Measurements from ENCODE around the gene LRBA. TPM values are rescaled to one million over a fixed set of nuclear protein-coding genes. Genes with fewer than 3 reads are reported as not detected.

Gene LRBA
- total RNA-seq, 2 donors from 2014 or later = 76.3 to 86.9 TPM

DNA sequence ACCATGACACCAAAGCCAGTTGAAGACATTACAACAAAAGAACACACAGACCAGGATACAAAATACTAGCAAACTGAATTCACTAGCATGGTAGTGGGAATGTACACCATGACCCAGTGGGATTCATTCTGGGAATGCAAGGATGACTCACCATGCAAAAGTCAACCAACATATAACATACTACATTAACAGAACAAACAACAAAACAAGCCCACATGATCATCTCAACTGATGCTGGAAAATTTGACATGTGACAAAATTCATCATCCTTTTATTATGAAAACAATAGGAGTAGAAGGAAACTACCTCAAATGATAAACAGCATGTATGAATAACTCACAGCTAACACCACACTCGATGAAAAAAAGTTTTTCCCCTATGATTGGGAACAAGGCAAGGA is 746.6 kb downstream of the LRBA start:
- Mint-ChIP-seq H3K4me1 (peaks cover 6% of the 10 kb centered on the region), H3K36me3 (ENCODE audit: low read depth) (peaks cover 15% of the 10 kb centered on the region), H3K27ac (no peak overlapping the region), H3K4me3 (no peak overlapping the region), H3K27me3 (no peaks in the 10 kb centered on the region)
- DNase-seq = no peak
- H3K9me3 ChIP-seq (ENCODE audit: control insufficient read depth, low read length, poor library complexity, severe bottlenecking) = no peaks in the 10 kb centered on the region
- no peak for ATAC-seq

DNA sequence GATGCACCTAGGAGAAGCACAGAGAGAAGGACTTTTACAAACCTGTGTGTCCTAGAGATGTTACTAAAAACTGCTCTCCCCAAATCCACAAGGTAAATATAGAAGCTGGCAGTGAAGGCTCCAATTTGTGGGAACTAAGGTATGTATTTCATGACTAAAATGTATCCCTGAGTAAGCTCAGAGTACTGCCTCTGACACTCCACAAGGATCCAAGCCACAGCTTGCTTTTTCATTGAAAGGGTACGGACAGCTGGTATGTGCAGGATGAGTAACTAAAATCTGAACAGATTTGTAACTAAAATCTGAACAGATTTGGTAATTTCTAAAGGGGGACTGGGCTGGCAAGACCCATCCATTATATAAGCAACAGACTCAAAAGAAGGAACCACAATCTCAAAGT is 749.3 kb downstream of the LRBA start:
- Mint-ChIP-seq H3K27me3 (no peaks in the 10 kb centered on the region), H3K27ac (no peak overlapping the region), H3K36me3 (ENCODE audit: low read depth) (peaks cover 15% of the 10 kb centered on the region), H3K4me1 (peaks cover 11% of the 10 kb centered on the region), H3K4me3 (no peak overlapping the region)
- ATAC-seq (no peak), DNase-seq (no peak)
- H3K9me3 ChIP-seq (ENCODE audit: control insufficient read depth, low read length, poor library complexity, severe bottlenecking) = no peaks in the 10 kb centered on the region

DNA sequence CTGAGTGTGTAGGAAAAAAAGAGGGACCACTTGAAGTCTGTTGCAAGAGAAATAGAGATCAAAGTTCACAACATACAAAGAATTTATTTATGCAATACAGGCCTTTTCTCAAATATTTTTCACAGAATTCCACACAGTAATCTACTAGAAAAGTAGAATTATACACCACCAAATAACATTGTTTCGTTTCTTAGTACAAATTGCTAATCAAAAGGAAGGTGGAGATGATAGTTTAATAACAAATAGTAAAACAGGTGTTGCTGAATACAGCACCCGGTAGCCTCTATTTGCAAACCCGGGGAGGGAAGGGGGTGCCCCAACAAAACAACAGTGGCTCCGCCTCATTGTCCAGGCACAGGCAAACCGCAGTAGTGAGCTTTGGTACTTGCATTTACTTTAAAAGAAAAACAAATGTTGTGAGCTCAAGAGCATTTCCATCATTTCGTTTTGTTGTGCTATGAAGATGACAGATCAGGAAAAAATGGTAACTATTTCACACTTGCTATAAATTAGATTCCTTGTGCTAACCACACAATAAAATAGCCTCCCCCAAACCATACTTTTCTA is 750.4 kb downstream of the LRBA start:
- Mint-ChIP-seq H3K4me3 (no peak overlapping the region), H3K4me1 (peaks cover 11% of the 10 kb centered on the region), H3K27me3 (no peaks in the 10 kb centered on the region), H3K27ac (no peak overlapping the region), H3K36me3 (ENCODE audit: low read depth) (peaks cover 12% of the 10 kb centered on the region)
- H3K9me3 ChIP-seq (ENCODE audit: control insufficient read depth, low read length, poor library complexity, severe bottlenecking) = no peaks in the 10 kb centered on the region
- ATAC-seq (no peak), DNase-seq (no peak)

DNA sequence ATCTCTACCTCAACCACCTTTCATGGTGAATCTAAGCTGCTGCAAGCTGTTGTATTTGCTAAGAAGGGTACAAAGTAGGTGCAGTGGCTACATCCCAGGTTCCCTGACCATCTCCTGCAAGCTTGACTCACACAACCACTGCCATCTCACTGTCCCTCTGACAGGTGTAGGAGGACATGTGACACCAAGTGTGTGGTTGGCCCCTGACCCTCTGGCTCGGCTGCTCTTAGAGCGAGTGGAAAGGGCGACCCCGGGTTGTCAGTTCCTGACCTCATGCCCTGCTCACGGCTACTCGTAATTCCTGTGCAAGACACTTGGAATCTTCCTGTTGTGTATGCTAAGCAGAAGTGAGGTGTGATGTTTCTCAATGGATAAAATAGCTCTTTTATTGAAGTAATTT is 752.5 kb downstream of the LRBA start:
- no peak overlapping the region for H3K27ac Mint-ChIP-seq
- no peaks in the 10 kb centered on the region for H3K27me3 Mint-ChIP-seq
- ATAC-seq = no peak

DNA sequence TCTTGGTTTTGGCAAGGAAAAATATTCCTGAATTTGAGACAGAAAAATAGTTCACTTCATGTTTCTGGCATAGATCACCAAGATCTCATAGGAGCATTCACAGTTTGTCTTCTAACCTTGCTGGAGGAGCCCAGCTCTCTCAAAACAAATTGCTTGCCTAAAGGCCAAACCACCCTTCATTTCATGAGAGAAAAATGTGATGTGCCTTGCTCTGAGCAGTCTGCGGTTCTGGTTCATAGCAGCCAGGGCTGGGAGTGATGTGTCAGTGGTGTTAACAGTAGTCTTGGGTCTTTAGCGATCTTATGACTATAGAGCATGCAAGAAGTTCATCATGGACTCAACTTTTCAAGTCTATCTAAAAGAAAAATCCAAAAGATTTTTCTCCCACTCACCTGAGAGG is 753.5 kb downstream of the LRBA start:
- Mint-ChIP-seq H3K27me3 (no peaks in the 10 kb centered on the region), H3K4me3 (no peak overlapping the region), H3K4me1 (peaks cover 11% of the 10 kb centered on the region), H3K36me3 (ENCODE audit: low read depth) (peaks cover 6% of the 10 kb centered on the region), H3K27ac (peak overlapping the region; percentile 2)
- ATAC-seq (no peak), DNase-seq (no peak)
- H3K9me3 ChIP-seq (ENCODE audit: control insufficient read depth, low read length, poor library complexity, severe bottlenecking) = no peaks in the 10 kb centered on the region

More for the DNA sequence above, 752.5 kb downstream of the LRBA start:
- no peaks in the 10 kb centered on the region for H3K9me3 ChIP-seq (ENCODE audit: control insufficient read depth, low read length, poor library complexity, severe bottlenecking)
- no peak for DNase-seq
- peaks cover 11% of the 10 kb centered on the region for H3K4me1 Mint-ChIP-seq
- peaks cover 9% of the 10 kb centered on the region for H3K36me3 Mint-ChIP-seq (ENCODE audit: low read depth)
- H3K4me3 Mint-ChIP-seq = no peak overlapping the region

DNA sequence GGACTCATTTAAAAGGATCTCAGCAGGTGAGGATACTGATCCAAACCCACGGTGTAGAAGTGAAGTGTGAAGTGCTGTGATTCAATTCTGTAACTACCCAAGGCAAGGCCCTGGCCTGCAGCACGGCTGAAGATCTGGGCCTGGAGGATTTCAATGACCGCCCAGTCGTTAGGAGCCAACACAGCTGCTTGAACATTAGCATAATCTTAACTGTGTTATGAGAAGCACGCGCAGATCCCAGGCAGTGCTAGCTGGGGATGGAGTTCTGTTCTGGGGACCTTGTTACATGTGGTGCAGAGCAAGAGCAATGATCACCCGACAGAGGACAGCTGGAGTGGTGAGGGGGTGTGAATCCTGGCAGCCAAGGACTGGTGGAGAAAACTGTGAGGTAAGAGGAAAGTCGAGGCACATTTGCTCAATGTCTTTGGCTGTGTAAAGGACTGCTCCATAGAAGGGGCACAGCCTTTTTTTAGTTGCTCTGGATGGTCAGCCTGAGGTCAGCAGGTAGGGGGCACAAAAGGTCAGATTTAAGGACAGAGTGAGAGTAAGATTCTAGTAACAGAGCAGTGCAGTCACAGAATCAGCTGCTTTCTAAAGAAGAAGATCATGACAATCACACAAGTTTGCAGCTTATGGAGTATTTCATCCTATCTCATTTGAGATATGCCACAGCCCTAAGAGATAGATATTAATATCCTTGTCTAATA is 755.1 kb downstream of the LRBA start:
- H3K9me3 ChIP-seq (ENCODE audit: control insufficient read depth, low read length, poor library complexity, severe bottlenecking) = no peaks in the 10 kb centered on the region
- ATAC-seq (no peak), DNase-seq (no peak)
- Mint-ChIP-seq H3K27me3 (no peaks in the 10 kb centered on the region), H3K4me3 (no peak overlapping the region), H3K36me3 (ENCODE audit: low read depth) (peaks cover 3% of the 10 kb centered on the region), H3K4me1 (peaks cover 8% of the 10 kb centered on the region), H3K27ac (peak overlapping the region; percentile 39)

DNA sequence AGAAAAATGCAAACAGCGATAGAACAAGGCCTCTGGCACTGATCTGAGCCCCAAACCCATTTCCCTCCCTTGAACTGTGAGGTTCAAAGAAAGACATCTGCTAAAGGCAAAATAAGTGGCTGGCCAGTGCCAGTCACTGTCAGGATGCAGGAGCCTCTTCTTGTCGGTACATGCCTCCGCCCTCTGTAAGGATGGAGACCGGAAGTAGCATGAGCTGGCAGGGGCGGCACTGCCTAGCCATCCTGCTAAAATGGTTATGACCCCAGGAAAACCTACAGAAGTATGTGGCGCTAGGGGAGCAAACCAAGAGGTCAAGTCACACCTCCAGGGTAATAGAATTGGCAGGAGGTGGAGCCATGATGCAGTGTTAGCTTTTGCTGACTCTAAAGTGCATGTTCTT is 756.5 kb downstream of the LRBA start:
- Mint-ChIP-seq H3K27me3 (no peaks in the 10 kb centered on the region), H3K4me1 (peaks cover 8% of the 10 kb centered on the region), H3K27ac (no peak overlapping the region), H3K4me3 (no peak overlapping the region), H3K36me3 (ENCODE audit: low read depth) (peaks cover 3% of the 10 kb centered on the region)
- H3K9me3 ChIP-seq (ENCODE audit: control insufficient read depth, low read length, poor library complexity, severe bottlenecking) = no peaks in the 10 kb centered on the region
- ATAC-seq (no peak), DNase-seq (no peak)

DNA sequence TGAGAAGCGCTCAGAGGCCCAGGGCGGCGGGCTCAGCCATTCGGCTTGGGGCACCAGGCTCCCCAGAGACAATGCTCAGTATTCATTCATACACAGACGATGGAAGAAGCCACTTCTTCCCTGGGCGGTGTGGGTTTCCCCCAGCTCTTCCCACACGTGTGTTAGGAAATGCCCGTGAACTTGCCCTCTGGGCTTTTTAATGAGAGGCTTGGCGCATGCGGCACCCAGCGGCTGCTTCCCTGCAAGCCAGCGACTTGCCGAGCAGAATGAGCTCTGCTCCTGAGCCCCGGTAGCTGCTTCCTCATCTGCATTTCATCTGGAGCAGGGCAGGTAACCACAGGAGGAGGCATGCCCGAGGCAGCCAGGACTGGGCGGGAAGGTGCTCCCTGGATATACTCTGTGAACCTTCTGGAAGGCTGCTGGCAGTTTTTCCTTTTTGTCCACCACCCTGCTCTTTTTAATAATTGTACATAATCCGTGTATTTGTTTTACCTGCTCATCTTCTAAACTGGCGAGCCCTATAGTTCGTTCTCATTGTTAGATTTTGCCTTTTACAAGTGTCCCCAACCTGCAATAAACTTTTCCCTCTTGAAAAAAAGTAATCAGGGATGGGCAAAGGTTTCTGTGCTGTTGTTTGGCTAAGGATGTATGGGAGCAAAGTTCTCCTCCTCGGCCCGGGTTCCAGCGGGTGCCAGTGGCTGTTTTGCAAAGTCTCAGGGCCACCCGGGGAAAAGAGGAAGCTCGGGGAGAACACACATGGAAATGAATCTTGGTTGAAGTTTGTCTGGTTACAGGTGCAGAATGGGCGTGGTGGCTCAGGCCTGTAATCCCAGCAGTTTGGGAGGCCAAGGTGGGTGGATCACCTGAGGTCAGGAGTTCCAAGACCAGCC is 758.0 kb downstream of the LRBA start:
- H3K9me3 ChIP-seq (ENCODE audit: control insufficient read depth, low read length, poor library complexity, severe bottlenecking) = no peaks in the 10 kb centered on the region
- no peak overlapping the region for H3K4me3 Mint-ChIP-seq
- peaks cover 5% of the 10 kb centered on the region for H3K4me1 Mint-ChIP-seq
- H3K27ac Mint-ChIP-seq = no peak overlapping the region
- ATAC-seq = no peak
- peaks cover 3% of the 10 kb centered on the region for H3K36me3 Mint-ChIP-seq (ENCODE audit: low read depth)
- no peak for DNase-seq
- H3K27me3 Mint-ChIP-seq = no peaks in the 10 kb centered on the region

DNA sequence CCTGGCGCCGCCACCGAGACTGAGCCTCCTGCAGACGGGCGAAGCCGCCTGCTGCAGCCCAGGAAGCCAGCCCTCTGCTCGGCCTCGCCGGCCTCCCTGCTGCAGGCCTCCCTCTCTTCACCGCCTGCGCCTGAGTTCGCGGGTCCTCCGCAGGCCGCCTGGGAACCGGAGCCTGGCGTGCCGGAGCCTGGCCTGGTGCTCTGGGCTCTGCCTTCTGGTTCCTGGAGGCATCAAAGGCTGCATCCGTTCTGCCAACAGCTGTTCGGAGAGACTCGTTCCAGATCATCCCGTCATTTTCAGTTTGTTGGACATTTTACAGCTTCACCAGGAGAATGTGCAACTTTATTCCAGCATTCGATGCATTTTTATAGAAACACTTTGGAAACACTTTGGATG is 758.9 kb downstream of the LRBA start:
- ATAC-seq (no peak), DNase-seq (no peak)
- H3K27ac Mint-ChIP-seq = no peak overlapping the region
- peaks cover 3% of the 10 kb centered on the region for H3K36me3 Mint-ChIP-seq (ENCODE audit: low read depth)
- H3K4me1 Mint-ChIP-seq = peaks cover 7% of the 10 kb centered on the region
- H3K9me3 ChIP-seq (ENCODE audit: control insufficient read depth, low read length, poor library complexity, severe bottlenecking) = no peaks in the 10 kb centered on the region
- no peak overlapping the region for H3K4me3 Mint-ChIP-seq
- H3K27me3 Mint-ChIP-seq = no peaks in the 10 kb centered on the region

DNA sequence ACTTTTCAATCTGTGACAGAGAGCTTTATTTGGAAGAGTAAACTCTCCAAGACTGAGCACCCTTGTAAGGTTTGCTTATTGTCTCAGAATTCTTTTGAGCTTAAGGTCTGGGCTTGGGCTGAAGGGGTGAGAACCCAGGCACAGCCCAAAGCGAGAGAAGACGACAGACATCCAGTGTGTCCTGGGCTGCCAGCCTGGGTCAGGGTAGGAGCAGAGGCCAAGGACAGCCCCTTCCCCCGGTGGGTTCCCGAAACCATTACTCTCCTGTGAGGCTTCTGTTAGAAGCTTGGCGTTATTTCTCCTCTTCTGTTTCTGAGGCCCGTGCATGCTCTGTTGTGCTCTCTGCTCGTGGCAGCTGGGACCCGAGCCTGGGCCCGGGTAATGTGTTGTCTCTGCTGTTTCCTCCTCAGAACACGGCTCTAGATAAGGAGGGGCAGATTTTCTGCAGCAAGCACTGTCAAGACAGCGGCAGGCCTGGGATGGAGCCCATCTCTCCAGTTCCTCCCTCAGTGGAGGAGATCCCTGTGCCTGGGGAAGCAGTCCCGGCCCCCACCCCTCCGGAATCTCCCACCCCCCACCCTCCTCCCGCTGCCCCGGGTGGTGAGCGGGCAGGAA is 759.4 kb downstream of the LRBA start:
- Mint-ChIP-seq H3K27me3 (no peaks in the 10 kb centered on the region), H3K27ac (peak overlapping the region; percentile 73), H3K36me3 (ENCODE audit: low read depth) (no peaks in the 10 kb centered on the region), H3K4me3 (peak overlapping the region; percentile 58), H3K4me1 (peaks cover 5% of the 10 kb centered on the region)
- H3K9me3 ChIP-seq (ENCODE audit: control insufficient read depth, low read length, poor library complexity, severe bottlenecking) = no peaks in the 10 kb centered on the region
- DNase-seq = no peak
- no peak for ATAC-seq

DNA sequence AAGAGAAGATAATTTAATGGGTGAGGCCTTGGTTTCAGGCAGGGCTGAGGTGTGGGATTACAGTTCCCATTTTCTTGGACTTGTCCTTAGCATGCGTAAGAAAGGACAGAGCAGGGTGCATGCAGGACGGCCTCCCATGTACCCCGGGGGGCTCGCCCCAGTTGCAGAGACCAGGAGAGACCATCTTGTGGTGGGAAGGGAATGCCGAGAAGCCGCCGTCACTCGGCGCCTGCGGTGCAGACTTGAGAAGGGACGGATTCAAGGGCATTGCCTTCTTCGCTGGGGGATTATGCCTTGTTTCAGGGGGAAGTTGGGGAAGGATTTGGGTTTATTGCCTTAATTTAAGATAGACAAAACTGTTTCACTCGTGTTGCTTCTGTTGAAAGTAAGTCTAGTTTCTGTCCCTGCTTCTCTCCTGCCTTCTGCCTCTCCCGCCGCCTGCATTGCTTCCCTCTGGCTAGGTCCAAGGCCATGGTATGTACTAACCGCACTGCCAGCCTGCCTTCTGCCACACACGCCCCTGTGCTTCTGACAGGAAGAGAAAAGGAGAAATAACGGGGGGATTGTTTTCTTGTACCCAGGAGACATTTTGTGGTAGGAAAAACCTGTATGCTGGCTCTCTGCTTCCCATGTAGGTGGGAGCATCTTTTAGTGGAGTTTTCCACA is 761.0 kb downstream of the LRBA start:
- Mint-ChIP-seq H3K4me3 (peak overlapping the region; percentile 33), H3K4me1 (peaks cover 2% of the 10 kb centered on the region), H3K36me3 (ENCODE audit: low read depth) (no peaks in the 10 kb centered on the region), H3K27me3 (no peaks in the 10 kb centered on the region), H3K27ac (peak overlapping the region; percentile 73)
- DNase-seq = no peak
- no peaks in the 10 kb centered on the region for H3K9me3 ChIP-seq (ENCODE audit: control insufficient read depth, low read length, poor library complexity, severe bottlenecking)
- no peak for ATAC-seq

DNA sequence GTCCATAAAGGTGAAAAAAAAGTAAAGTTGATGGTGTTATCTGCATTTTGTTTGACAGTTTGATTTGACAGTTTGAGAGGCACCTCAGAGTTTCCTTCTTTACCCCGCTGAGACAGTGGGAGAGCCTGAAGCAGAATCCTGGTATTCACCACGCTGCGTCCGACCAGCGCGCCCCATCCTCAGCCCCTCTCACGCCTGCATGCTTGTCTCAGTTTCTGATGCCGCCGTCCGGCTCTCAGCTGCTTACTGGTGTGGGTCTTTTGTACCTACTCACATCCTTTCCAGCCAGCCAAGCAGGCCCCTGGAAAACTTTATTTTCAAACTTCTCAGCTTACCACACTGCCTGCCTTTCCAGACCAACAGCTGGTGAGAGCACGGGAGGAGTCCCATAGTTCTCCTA is 761.7 kb downstream of the LRBA start:
- no peaks in the 10 kb centered on the region for H3K9me3 ChIP-seq (ENCODE audit: control insufficient read depth, low read length, poor library complexity, severe bottlenecking)
- DNase-seq = no peak
- Mint-ChIP-seq H3K27me3 (no peaks in the 10 kb centered on the region), H3K4me3 (peak overlapping the region; percentile 33), H3K4me1 (peaks cover 2% of the 10 kb centered on the region), H3K27ac (no peak overlapping the region), H3K36me3 (ENCODE audit: low read depth) (no peaks in the 10 kb centered on the region)
- ATAC-seq = no peak

DNA sequence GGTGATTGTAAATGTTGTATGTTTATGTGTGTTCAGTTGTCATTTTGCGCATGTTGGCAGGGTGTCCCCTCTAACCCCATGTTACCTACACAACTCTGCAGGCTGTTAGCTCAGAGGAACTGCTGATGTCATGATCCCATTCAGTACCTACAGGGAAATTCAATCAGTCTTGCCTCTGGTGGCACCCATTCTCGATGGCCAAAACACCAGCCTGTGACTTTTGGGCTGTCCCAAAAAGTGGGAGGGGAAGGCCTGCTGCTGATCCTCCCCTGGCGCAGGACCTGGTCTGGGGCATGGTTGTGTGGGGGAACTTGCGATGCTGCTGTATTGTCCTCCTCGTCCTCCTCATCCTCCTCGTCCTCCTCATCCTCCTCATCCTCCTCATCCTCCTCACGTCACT is 762.3 kb downstream of the LRBA start:
- Mint-ChIP-seq H3K36me3 (ENCODE audit: low read depth) (no peaks in the 10 kb centered on the region), H3K4me3 (no peak overlapping the region), H3K4me1 (peaks cover 2% of the 10 kb centered on the region), H3K27ac (no peak overlapping the region), H3K27me3 (no peaks in the 10 kb centered on the region)
- no peak for ATAC-seq
- DNase-seq = no peak
- no peaks in the 10 kb centered on the region for H3K9me3 ChIP-seq (ENCODE audit: control insufficient read depth, low read length, poor library complexity, severe bottlenecking)

All from T-helper 17 cell (primary cell).